ENCODE measurements around the gene PRKAG2. TPM values are rescaled to one million over a fixed set of nuclear protein-coding genes. Genes with fewer than 3 reads are reported as not detected.

The PRKAG2 gene
- total and polyA plus RNA-seq, 2 of the 8 experiments (the other 6 are each of a cell fraction or from before 2014, with no cell fraction given) = 7.5 to 18.1 TPM

DNA sequence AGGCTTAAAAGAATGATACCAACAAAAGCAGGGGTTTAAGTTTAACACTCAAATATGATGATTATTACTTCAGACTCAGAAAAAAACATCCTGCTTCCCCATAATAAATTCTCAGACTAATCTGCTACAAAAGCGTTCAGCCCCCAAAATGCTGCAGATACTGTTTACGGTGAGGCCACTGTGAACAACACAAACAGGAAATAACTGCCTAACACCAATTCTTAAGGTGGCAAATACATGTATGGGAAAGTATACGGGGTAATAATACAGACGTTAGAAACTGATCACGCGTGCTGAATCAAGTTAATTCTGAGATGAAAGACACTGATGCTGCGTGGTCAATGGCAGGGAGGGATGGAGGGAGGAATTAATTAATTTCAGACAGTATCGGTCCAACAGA, 295.2 kb downstream of the PRKAG2 start:
- Histone ChIP-seq H3K56ac (replicated peaks; ENCODE audit: insufficient read length, low read depth, low read length) (no peak overlapping the region), H3K27me3 (replicated peaks in 1 of 4; ENCODE audit: control insufficient read depth in 3 of 4, extremely low read depth in 1 of 4, insufficient read depth in 3 of 4, low read length in 3 of 4) (no peaks in the 10 kb centered on the region), H4K20me1 (replicated peaks in 1 of 2; ENCODE audit: control insufficient read depth in 1 of 2, insufficient read depth in 2 of 2, low read length in 2 of 2) (no peaks in the 10 kb centered on the region), H3K79me1 (ENCODE audit: low read depth, low read length) (no peaks in the 10 kb centered on the region), H3K9ac (replicated peaks in 1 of 4; ENCODE audit: extremely low read depth in 1 of 4, low read depth in 3 of 4, low read length in 3 of 4) (no peak overlapping the region), H3K4me3 (ENCODE audit: extremely low read depth in 1 of 4, insufficient read depth in 2 of 4, low read depth in 3 of 4, low read length in 4 of 4) (no peak overlapping the region), H4K8ac (ENCODE audit: extremely low read depth, insufficient read depth, low read length) (no peak overlapping the region), H3K14ac (ENCODE audit: insufficient read length) (no peak overlapping the region), H2BK5ac (ENCODE audit: low read depth, low read length) (no peak overlapping the region), H3K4me2 (ENCODE audit: insufficient read depth in 1 of 2, low read depth in 2 of 2, low read length in 2 of 2) (no peak overlapping the region), H3K23me2 (ENCODE audit: low read depth, low read length) (no peaks in the 10 kb centered on the region), H3K27ac (ENCODE audit: low read depth, low read length) (no peak overlapping the region), H3K4ac (replicated peaks; ENCODE audit: insufficient read length, low read depth, low read length) (no peak overlapping the region), H3K79me2 (ENCODE audit: control insufficient read depth in 1 of 2, insufficient read depth in 2 of 2, low read length in 2 of 2) (no peaks in the 10 kb centered on the region), H2AFZ (ENCODE audit: low read length) (no peak overlapping the region), H3K23ac (ENCODE audit: insufficient read length) (no peak overlapping the region), H3K9me3 (ENCODE audit: insufficient read depth in 2 of 2, low read depth in 1 of 2, low read length in 1 of 2) (peaks cover 5 to 6% of the 10 kb centered on the region in 2 experiments; a peak in 1 of 4 replicates), H2BK120ac (replicated peaks; ENCODE audit: low read depth, low read length) (no peak overlapping the region), H2BK15ac (ENCODE audit: low read length) (no peak overlapping the region), H3K18ac (ENCODE audit: extremely low read depth, low read length) (no peak overlapping the region), H4K5ac (ENCODE audit: insufficient read length, low read depth, low read length) (no peak overlapping the region), H2AK5ac (ENCODE audit: low read depth, low read length) (no peak overlapping the region), H3K36me3 (ENCODE audit: control insufficient read depth in 2 of 4, insufficient read depth in 4 of 4, low read length in 3 of 4) (no peaks in the 10 kb centered on the region), H3K4me1 (replicated peaks in 1 of 4; ENCODE audit: control insufficient read depth in 3 of 4, insufficient read depth in 4 of 4, low read length in 3 of 4) (no peaks in the 10 kb centered on the region), H2BK12ac (ENCODE audit: low read depth, low read length) (no peak overlapping the region), H2BK20ac (ENCODE audit: low read length) (no peak overlapping the region), H4K91ac (replicated peaks; ENCODE audit: insufficient read length, low read length) (no peak overlapping the region)
- CTCF ChIA-PET (ENCODE audit: partially characterized antibody) = no interaction called here
- TF ChIP-seq, protein P1, sequence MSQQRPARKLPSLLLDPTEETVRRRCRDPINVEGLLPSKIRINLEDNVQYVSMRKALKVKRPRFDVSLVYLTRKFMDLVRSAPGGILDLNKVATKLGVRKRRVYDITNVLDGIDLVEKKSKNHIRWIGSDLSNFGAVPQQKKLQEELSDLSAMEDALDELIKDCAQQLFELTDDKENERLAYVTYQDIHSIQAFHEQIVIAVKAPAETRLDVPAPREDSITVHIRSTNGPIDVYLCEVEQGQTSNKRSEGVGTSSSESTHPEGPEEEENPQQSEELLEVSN (IDR thresholded peaks at IDR 0.05) = no peak
- TF ChIP-seq POLR2A (IDR thresholded peaks at IDR 0.05; ENCODE audit: control extremely low read depth in 1 of 2, low read depth in 2 of 2, low read length in 2 of 2) (no peak), FOSL1 (IDR thresholded peaks at IDR 0.05; ENCODE audit: insufficient read depth, low read depth, low read length) (no peak), HDAC2 (IDR thresholded peaks at IDR 0.05; ENCODE audit: borderline replicate concordance in 1 of 2, low read depth in 2 of 2, low read length in 2 of 2) (no peak), JUN (IDR thresholded peaks at IDR 0.05; ENCODE audit: low read depth, low read length) (no peak), GABPA (IDR thresholded peaks at IDR 0.05; ENCODE audit: borderline replicate concordance, insufficient read depth, low read length) (no peak), GTF2F1 (IDR thresholded peaks at IDR 0.05; ENCODE audit: borderline replicate concordance, low read depth, low read length) (no peak), SIX5 (IDR thresholded peaks at IDR 0.05; ENCODE audit: low read depth, low read length) (no peak), NANOG (IDR thresholded peaks at IDR 0.05; ENCODE audit: insufficient read depth, low read depth, low read length, poor library complexity, severe bottlenecking) (no peak), CREB1 (IDR thresholded peaks at IDR 0.05) (no peak), CHD2 (IDR thresholded peaks at IDR 0.05; ENCODE audit: low read length) (no peak)
- TF ChIP-seq, protein P2, sequence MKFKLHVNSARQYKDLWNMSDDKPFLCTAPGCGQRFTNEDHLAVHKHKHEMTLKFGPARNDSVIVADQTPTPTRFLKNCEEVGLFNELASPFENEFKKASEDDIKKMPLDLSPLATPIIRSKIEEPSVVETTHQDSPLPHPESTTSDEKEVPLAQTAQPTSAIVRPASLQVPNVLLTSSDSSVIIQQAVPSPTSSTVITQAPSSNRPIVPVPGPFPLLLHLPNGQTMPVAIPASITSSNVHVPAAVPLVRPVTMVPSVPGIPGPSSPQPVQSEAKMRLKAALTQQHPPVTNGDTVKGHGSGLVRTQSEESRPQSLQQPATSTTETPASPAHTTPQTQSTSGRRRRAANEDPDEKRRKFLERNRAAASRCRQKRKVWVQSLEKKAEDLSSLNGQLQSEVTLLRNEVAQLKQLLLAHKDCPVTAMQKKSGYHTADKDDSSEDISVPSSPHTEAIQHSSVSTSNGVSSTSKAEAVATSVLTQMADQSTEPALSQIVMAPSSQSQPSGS (IDR thresholded peaks at IDR 0.05; ENCODE audit: low read length) = no peak
- FAIRE-seq (no peak), DNase-seq (ENCODE audit: low read depth in 1 of 2, low spot score in 2 of 2) (no peak)
- 91% methylated on average over 8 of the region's 8 CpGs; no CpG with 5 or more reads in 1 of the 2 experiments for WGBS, 2 experiments (ENCODE audit: extremely low coverage in 1 of 2, insufficient coverage in 1 of 2, insufficient read length in 1 of 2, insufficient replicate concordance in 2 of 2, low coverage in 1 of 2, low lambda C conversion rate in 2 of 2, missing lambda C conversion rate in 1 of 2)
- POLR2A ChIA-PET (ENCODE audit: partially characterized antibody) = no interaction called here

All from H1 (cell line).